HepG2 (cell line): ENCODE results near the gene NAA38. TPM values are rescaled to one million over a fixed set of nuclear protein-coding genes. Genes with fewer than 3 reads are reported as not detected.

ENCODE experiments used
- ASH2L ChIP-seq: fragments of 300-600, 200-600 bp; sonication (generic); IDR thresholded peaks from 2 replicates; pipeline ENCODE4 v1.7.0; 2017; ENCODE audit warnings: low read depth, mild to moderate bottlenecking, moderate library complexity, mixed read lengths, low read length; ENCODE audit not compliant: insufficient read length
- EZH2 ChIP-seq: conservative IDR thresholded peaks from 2 replicates; pipeline ENCODE4 v1.6.1; 2012; ENCODE audit warnings: mild to moderate bottlenecking, low read depth, low read length, moderate library complexity
- HDAC1 ChIP-seq: sonication (generic); formaldehyde crosslinking; IDR thresholded peaks from 2 replicates; pipeline ENCODE4 v1.5.1; 2020; ENCODE audit warnings: mild to moderate bottlenecking, missing genetic modification reagents
- HDAC2 ChIP-seq: sonication (generic); formaldehyde crosslinking; IDR thresholded peaks from 2 replicates; pipeline ENCODE4 v1.4.0; 2020; ENCODE audit warnings: missing genetic modification reagents
- KDM3A ChIP-seq: IDR thresholded peaks from 2 replicates; pipeline ENCODE4 v1.6.1; 2018; ENCODE audit warnings: low read depth, missing compliant biosample characterization
- KLF16 ChIP-seq, 2 experiments: sonication (generic) in 1 of 2; formaldehyde crosslinking in 1 of 2; IDR thresholded peaks; 2 replicates each; pipeline versions ENCODE4 v1.6.1 to v1.8.0; 2016 to 2023; ENCODE audit warnings: missing genetic modification reagents in 2 of 2, missing compliant biosample characterization in 1 of 2
- MTF2 ChIP-seq: sonication (generic); formaldehyde crosslinking; IDR thresholded peaks from 2 replicates; pipeline ENCODE4 v1.5.0; 2020; ENCODE audit warnings: missing genetic modification reagents, borderline replicate concordance
- PBX3 ChIP-seq: sonication (generic); formaldehyde crosslinking; IDR thresholded peaks from 2 replicates; pipeline ENCODE4 v1.8.1; 2023; ENCODE audit warnings: missing genetic modification reagents, inconsistent platforms, borderline replicate concordance
- RFX3 ChIP-seq: IDR thresholded peaks from 2 replicates; pipeline ENCODE4 v1.6.1; 2016; ENCODE audit warnings: missing biosample characterization, missing genetic modification reagents
- RXRB ChIP-seq: IDR thresholded peaks from 2 replicates; pipeline ENCODE4 v1.6.1; 2016; ENCODE audit warnings: borderline replicate concordance, missing genetic modification reagents, missing compliant biosample characterization
- SUZ12 ChIP-seq: fragments of 150-350 bp; IDR thresholded peaks from 2 replicates; pipeline ENCODE4 v1.6.1; 2014; ENCODE audit warnings: low read depth, low read length
- U2AF1 ChIP-seq: fragments of 200-400 bp; formaldehyde crosslinking; optimal IDR thresholded peaks from 2 replicates; pipeline ENCODE3; 2017; ENCODE audit warnings: mild to moderate bottlenecking, low read depth, low read length
- YY1 ChIP-seq: IDR thresholded peaks from 2 replicates; pipeline ENCODE4 v1.6.1; 2011; ENCODE audit warnings: low read length, low read depth, moderate library complexity, mild to moderate bottlenecking; ENCODE audit not compliant: insufficient read depth, insufficient replicate concordance
- ZFX ChIP-seq: sonication (generic); formaldehyde crosslinking; IDR thresholded peaks from 2 replicates; pipeline ENCODE4 v1.4.0; 2020; ENCODE audit warnings: mild to moderate bottlenecking, low read depth, missing genetic modification reagents, moderate library complexity
- ZKSCAN1 ChIP-seq: fragments of 150-350 bp; IDR thresholded peaks from 2 replicates; pipeline ENCODE4 v1.6.1; 2014; ENCODE audit warnings: low read length
- ZNF574 ChIP-seq: sonication (generic); formaldehyde crosslinking; IDR thresholded peaks from 2 replicates; pipeline ENCODE4 v1.4.0; 2020; ENCODE audit warnings: missing genetic modification reagents
- ZNF788 ChIP-seq: sonication (generic); formaldehyde crosslinking; IDR thresholded peaks from 2 replicates; pipeline ENCODE4 v1.5.0; 2020; ENCODE audit warnings: mild to moderate bottlenecking, missing genetic modification reagents, borderline replicate concordance
- ZSCAN25 ChIP-seq: sonication (generic); formaldehyde crosslinking; IDR thresholded peaks from 2 replicates; pipeline ENCODE4 v1.8.0; 2022; ENCODE audit warnings: mild to moderate bottlenecking, missing genetic modification reagents
- ZSCAN29 ChIP-seq: sonication (generic); formaldehyde crosslinking; conservative IDR thresholded peaks from 2 replicates; pipeline ENCODE4 v1.4.0; 2020; ENCODE audit warnings: mild to moderate bottlenecking, missing genetic modification reagents
- polyA plus RNA-seq, 8 experiments: library from polyadenylated mRNA; depleted of rRNA in 3 of 8; stranded (reverse) in 7 of 8; unstranded in 1 of 8; fragments of >200 nt; fragmentation: Illumina TruSeq in 4 of 8; extraction: Trizol in 4 of 8; gene quantifications; 2 replicates each; pipeline versions ENCODE4 v1.2.1 to v1.2.3, GENCODE V29; 2011 to 2016; ENCODE audit warnings: low read depth in 4 of 8, missing spikeins in 1 of 8, mixed read lengths in 1 of 8; ENCODE audit not compliant: insufficient read depth in 1 of 8
- total RNA-seq, 5 experiments: library from RNA; depleted of rRNA; stranded (reverse); fragments of >200 nt; fragmentation: Illumina TruSeq; extraction: Trizol; gene quantifications; 2 replicates each; pipeline ENCODE4 v1.2.3, GENCODE V29; 2016; ENCODE audit warnings: low read depth in 1 of 5
- TF ChIP-seq, protein P1 (sequence below): sonication (generic); formaldehyde crosslinking; IDR thresholded peaks from 2 replicates; pipeline ENCODE4 v1.9.0; 2022; ENCODE audit warnings: low read depth, missing genetic modification reagents
- TF ChIP-seq, protein P2 (sequence below): sonication (generic); formaldehyde crosslinking; conservative IDR thresholded peaks from 2 replicates; pipeline ENCODE4 v1.4.0; 2020; ENCODE audit warnings: missing genetic modification reagents

The NAA38 gene
- total and polyA plus RNA-seq, 2 of the 13 experiments (the other 11 are each of a cell fraction or from before 2014, with no cell fraction given): 46.9 to 91.6 TPM

DNA sequence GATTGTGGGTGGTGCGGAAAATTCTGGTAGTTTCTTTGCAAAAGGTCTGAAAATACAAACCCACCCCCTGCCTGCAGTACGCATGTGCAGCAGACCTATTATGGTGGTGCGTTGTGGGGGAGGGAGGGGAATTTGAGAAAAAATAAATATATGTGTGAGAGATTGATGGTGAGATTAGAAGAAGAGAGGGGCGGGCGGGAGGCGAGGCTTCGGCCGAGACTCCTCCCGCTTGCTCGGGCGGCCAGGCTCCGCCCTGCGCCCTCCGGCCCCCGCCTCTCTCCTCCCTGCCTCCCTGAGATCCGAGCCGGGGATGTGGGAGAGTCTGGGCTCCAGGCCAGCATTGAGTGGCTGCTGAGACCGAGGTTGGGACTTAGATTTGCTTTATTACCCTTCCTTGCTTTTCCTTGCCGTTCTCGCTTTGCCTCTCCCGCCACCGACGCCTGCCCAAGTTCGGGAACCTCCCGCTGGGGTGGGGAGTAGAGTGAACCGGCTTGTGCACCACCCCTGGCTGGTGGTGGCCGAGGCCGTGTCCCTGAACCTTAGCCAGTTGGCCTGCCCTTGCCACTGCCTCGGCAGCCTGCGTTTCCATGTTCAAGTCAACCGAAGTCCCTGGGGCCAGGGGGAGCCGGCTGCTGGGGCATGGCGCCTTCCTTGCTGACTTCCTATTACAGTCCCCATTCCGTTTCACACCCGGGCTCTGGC, 30.3 kb upstream of the NAA38 start (continued):
- no peak for TF ChIP-seq PBX3 (CRISPR knock-in tag)
- 0 out of 2 replicates have a peak, but pooled peaks have one; percentile 30 for TF ChIP-seq KDM3A (CRISPR knock-in tag)
- TF ChIP-seq ZFX: peak; percentile 84
- TF ChIP-seq ZNF574 (CRISPR knock-in tag): 0 out of 2 replicates have a peak, but pooled peaks have one; percentile 42
- TF ChIP-seq, protein P1, sequence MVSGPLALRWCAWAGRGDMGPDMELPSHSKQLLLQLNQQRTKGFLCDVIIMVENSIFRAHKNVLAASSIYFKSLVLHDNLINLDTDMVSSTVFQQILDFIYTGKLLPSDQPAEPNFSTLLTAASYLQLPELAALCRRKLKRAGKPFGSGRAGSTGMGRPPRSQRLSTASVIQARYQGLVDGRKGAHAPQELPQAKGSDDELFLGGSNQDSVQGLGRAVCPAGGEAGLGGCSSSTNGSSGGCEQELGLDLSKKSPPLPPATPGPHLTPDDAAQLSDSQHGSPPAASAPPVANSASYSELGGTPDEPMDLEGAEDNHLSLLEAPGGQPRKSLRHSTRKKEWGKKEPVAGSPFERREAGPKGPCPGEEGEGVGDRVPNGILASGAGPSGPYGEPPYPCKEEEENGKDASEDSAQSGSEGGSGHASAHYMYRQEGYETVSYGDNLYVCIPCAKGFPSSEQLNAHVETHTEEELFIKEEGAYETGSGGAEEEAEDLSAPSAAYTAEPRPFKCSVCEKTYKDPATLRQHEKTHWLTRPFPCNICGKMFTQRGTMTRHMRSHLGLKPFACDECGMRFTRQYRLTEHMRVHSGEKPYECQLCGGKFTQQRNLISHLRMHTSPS (CRISPR knock-in tag): 0 out of 2 replicates have a peak, but pooled peaks have one; percentile 30
- TF ChIP-seq YY1: peak; percentile 22
- no peak for TF ChIP-seq ZSCAN29 (CRISPR knock-in tag)
- peak; percentile 73; the same call in 1 of the 2 replicates for TF ChIP-seq MTF2 (CRISPR knock-in tag)
- peak; percentile 79 for TF ChIP-seq ZSCAN25 (CRISPR knock-in tag)
- no peak for TF ChIP-seq SUZ12
- TF ChIP-seq ASH2L: peak; percentile 59
- peak; percentile 75 for TF ChIP-seq HDAC1 (CRISPR knock-in tag)
- peak in 1 of 2 experiments; percentile 64; a peak in 1 of 4 replicates for TF ChIP-seq KLF16 (CRISPR knock-in tag; IDR thresholded peaks at IDR 0.05)
- TF ChIP-seq ZKSCAN1: no peak
- no peak for TF ChIP-seq EZH2
- peak; percentile 47; the same call in 1 of the 2 replicates for TF ChIP-seq HDAC2 (CRISPR knock-in tag)
- TF ChIP-seq RFX3 (CRISPR knock-in tag): no peak
- no peak for TF ChIP-seq U2AF1
- TF ChIP-seq, protein P2, sequence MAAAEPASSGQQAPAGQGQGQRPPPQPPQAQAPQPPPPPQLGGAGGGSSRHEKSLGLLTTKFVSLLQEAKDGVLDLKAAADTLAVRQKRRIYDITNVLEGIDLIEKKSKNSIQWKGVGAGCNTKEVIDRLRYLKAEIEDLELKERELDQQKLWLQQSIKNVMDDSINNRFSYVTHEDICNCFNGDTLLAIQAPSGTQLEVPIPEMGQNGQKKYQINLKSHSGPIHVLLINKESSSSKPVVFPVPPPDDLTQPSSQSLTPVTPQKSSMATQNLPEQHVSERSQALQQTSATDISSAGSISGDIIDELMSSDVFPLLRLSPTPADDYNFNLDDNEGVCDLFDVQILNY (CRISPR knock-in tag): peak; percentile 52; the same call in 1 of the 2 replicates
- TF ChIP-seq RXRB (CRISPR knock-in tag): peak; percentile 46; the same call in 1 of the 2 replicates
- 0 out of 2 replicates have a peak, but pooled peaks have one; percentile 56 for TF ChIP-seq ZNF788 (CRISPR knock-in tag)
